ENCODE measurements around the gene CEMP1.
"Not testable (repeated sequence)": the region's sequence is repeated elsewhere in the genome, so short reads cannot be mapped to it uniquely, and the experiment has no call there.

Gene CEMP1

DNA sequence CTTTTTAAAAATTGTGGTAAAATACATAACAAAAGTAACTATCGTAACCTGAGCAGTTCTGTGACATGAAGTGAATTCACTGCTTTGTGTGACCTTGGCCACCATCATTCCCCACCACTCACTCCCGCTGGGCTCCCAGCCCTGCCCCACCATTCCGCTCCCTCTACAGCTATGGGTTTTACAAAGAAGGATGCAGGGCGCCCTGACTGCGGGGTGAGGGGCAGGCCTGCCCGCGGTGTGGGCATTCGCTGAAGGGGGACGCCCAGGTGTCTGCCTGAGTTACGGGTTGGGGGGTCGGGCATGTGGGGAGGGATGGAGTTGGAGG is at the start of gene CEMP1:
Gene CEMP1, minus strand, starts transcription at position 38 of the 325 bp plus-strand sequence. CDS start 335 bp downstream, outside the sequence.
- Mint-ChIP-seq H3K4me3 (peak within 1 kb of the TSS; percentile 91 to 95), H3K4me1 (peaks cover 36% of the 10 kb centered on the region), H3K9me3 (no peaks in the 10 kb centered on the region), H3K27me3 (no peaks in the 10 kb centered on the region), H3K27ac (peak within 1 kb of the TSS; percentile 94 to 96)
- no peak for ATAC-seq
- DNase-seq, result no peak

DNA sequence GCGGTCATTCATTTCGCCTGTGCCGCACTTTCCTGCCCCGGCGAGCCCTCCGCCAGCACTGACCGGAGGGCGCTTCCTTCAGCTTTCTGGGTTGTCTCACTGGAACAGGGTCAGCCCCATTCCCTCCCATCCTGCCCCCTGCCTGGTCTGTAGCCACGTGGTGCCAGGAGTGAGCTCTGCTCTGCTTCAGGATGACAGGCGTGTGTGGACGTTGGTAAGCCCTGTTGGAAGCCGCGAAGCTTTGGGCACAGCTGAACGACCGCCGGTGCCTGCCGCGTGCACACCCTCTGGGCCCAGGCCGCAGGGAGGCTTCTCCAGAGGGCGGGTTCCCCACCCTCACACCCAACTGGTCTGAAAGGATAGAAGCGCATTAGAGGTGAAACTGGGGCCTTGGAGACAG is 49.6 kb upstream of the CEMP1 start:
- not testable (repeated sequence) for H3K9me3 Mint-ChIP-seq, H3K4me3 Mint-ChIP-seq, DNase-seq, ATAC-seq, H3K27ac Mint-ChIP-seq, H3K4me1 Mint-ChIP-seq, H3K27me3 Mint-ChIP-seq

GRCh38 chr16:2580143-2580542 is 48.9 kb upstream of the CEMP1 start:
- H3K4me1 Mint-ChIP-seq, result not testable (repeated sequence)

DNA sequence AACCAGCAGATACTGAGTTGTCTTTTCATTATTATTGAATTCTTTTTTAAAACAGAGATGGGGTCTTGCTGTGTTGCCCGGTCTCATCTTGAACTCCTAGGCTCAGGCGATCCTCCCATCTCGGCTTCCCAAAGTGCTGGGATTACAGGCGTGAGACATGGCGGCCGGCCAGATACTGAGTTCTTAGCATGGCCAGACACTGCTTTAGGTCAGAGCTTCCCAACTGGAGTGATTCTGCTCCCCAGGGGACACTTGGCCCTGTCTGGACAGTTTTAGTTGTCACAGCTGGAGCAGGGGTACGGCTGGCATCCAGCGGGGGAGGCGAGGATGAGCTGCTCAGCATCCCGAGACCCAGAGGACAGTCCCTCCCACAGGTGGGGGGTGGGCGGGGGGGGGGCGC is 47.7 kb upstream of the CEMP1 start:
- not testable (repeated sequence) for H3K27ac Mint-ChIP-seq

More at GRCh38 chr16:2580143-2580542, 48.9 kb upstream of the CEMP1 start:
- H3K27ac Mint-ChIP-seq, H3K4me3 Mint-ChIP-seq, H3K9me3 Mint-ChIP-seq, H3K27me3 Mint-ChIP-seq: not testable (repeated sequence)
- ATAC-seq, result peak; percentile 82
- DNase-seq, result peak in 1 of 2 donors; percentile 37

DNA sequence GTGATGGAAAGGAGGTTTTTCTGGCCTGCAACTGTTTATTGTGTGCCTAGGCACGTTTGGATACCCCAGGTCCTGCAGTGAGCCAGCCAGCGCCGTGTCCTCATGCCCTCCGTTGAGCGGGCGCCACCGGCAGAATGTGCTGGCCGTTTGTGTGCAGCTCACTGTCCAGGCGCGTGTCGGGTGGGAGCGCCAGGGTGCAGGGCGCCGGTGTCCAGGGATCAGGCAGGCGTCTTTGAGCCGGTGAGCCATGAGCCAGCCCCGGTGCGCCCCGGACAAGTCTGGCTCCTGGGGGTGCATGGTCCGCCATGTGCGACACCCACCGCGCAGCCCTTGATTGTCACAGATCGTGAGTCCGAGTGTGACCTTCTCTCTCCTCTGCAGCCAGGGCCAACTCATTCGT is 45.8 kb upstream of the CEMP1 start:
- DNase-seq, H3K27me3 Mint-ChIP-seq, H3K27ac Mint-ChIP-seq, H3K4me1 Mint-ChIP-seq, H3K4me3 Mint-ChIP-seq, ATAC-seq, H3K9me3 Mint-ChIP-seq: not testable (repeated sequence)

More for the DNA sequence above, 47.7 kb upstream of the CEMP1 start:
- not testable (repeated sequence) for ATAC-seq, H3K4me3 Mint-ChIP-seq, DNase-seq, H3K9me3 Mint-ChIP-seq, H3K27me3 Mint-ChIP-seq, H3K4me1 Mint-ChIP-seq

DNA sequence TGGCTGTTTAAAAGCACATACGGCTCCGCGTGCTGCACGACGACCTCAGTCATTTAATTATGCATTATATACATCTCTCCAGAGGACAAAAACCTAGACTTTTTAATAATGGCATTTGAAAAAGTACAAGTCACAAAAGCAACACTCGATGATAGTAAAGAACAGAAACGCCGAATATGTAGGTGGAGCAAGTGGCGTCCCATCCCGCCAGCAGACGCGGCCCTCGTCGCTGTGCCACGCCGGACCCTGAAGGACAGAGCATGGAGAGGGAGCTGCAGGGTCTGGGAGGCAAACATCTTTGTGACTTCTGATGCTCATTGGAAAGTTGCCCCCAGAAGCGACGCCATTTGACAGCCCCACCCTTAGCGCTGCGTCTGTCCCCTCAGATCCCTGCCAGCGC is 44.6 kb upstream of the CEMP1 start:
- not testable (repeated sequence) for DNase-seq, H3K9me3 Mint-ChIP-seq, H3K4me3 Mint-ChIP-seq, ATAC-seq, H3K27me3 Mint-ChIP-seq, H3K27ac Mint-ChIP-seq, H3K4me1 Mint-ChIP-seq

DNA sequence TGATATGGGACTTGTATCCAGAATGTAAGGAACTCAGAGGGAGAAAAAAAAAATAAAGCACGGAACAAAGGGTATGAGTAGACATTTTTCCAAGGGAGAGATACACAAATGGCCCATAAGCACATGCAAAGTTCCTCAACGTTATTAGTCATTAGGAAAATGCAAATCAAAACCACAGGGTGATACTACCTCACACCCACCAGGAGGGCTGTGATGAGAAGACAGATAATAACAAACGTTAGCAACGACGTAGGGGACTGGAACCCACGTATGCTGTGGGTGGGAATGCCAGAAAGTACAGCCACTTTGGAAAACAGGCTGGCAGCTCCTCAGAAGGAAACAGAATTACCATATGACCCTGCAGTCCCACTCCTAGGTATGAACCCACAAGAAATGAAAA is 41.5 kb upstream of the CEMP1 start:
- not testable (repeated sequence) for H3K27ac Mint-ChIP-seq, DNase-seq, H3K4me1 Mint-ChIP-seq, H3K4me3 Mint-ChIP-seq, H3K27me3 Mint-ChIP-seq, H3K9me3 Mint-ChIP-seq
- peak; percentile 68 for ATAC-seq

DNA sequence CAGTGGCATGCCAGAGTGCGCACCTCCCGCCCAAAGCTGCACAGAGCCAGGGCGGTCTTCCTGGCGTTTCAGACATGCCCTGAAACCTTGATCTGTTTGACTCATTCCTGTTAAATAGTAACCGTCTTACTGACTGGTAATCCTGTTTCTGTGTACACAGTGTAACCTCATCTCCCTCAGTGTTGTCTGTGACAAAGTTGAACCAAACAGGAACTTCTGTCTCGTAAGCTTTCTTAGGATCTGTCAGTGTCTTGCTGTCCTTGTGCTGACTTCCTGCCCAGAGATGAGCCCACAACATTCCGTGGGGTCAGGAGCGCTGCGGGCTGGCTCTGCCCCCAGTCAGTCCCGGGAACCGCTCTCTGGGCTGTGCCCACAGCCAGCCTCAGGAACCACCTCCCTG is 37.4 kb upstream of the CEMP1 start:
- not testable (repeated sequence) for H3K4me1 Mint-ChIP-seq, H3K27ac Mint-ChIP-seq, DNase-seq, ATAC-seq, H3K4me3 Mint-ChIP-seq, H3K9me3 Mint-ChIP-seq, H3K27me3 Mint-ChIP-seq

GRCh38 chr16:2567506-2567905 is 36.3 kb upstream of the CEMP1 start:
- H3K27me3 Mint-ChIP-seq, H3K27ac Mint-ChIP-seq, H3K9me3 Mint-ChIP-seq, ATAC-seq, H3K4me1 Mint-ChIP-seq, H3K4me3 Mint-ChIP-seq, DNase-seq: not testable (repeated sequence)

- ATAC-seq (peak; percentile 93), DNase-seq (peak; percentile 66 to 70)
- H3K4me3 Mint-ChIP-seq, H3K27ac Mint-ChIP-seq, H3K9me3 Mint-ChIP-seq, H3K27me3 Mint-ChIP-seq, H3K4me1 Mint-ChIP-seq: not testable (repeated sequence)
Measured at GRCh38 chr16:2560798-2561133, 29.6 kb upstream of the CEMP1 start.

DNA sequence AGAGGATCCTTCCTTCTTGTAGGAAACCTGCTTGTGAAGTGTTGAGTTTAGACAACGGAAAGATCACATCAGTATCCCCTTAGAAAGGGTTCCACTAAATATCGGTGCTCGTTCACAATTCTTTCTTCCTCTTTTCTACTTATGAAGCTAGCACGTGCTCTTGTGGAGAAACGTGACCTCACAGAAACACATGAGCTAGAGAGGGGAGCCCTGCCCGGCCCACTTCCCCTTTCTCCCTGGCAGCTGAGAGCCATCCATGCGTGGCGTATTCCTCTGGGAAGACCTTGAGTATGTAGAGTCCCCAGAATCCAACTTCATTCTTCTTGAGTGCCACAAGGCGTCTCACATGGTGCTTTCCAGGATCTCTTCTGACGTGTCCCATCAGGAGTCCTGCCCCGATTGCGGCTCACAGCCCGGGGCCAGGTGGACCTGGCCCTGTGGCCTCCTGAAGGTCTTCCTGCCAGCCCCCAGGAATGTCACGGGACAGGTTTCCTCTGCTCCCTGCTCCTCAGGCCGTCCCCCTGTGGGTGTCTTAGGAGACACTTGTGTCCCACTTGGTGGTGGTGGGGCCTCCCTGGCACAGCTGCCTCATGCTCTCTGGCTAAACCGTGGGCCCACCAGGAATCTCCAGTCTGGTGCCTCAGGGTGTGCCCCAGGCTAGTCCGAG is 29.1 kb upstream of the CEMP1 start:
- not testable (repeated sequence) for H3K27ac Mint-ChIP-seq, H3K27me3 Mint-ChIP-seq, H3K4me3 Mint-ChIP-seq, H3K4me1 Mint-ChIP-seq, DNase-seq, H3K9me3 Mint-ChIP-seq
- peak; percentile 5 for ATAC-seq

DNA sequence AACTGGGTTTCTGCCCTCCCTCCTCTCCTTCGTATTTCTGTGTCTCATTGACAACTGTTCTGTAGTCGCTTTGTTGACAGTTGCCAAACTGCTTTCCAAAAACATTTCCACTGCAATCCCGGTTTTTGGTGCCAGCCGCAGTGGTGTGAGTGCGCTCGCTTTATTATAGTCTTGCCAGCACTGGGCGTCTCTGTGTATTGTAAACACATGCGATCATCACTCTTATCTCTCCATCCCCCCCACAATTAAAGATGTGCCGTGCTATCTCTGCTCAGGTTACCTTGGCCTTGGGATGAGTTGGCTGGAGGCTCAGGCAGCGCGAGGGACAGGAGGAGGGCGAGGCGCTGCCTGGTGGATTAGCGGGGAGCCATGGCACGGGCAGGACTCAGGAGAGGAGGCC is 25.9 kb upstream of the CEMP1 start:
- H3K27me3 Mint-ChIP-seq, H3K4me3 Mint-ChIP-seq, DNase-seq, H3K9me3 Mint-ChIP-seq, ATAC-seq, H3K4me1 Mint-ChIP-seq, H3K27ac Mint-ChIP-seq: not testable (repeated sequence)

DNA sequence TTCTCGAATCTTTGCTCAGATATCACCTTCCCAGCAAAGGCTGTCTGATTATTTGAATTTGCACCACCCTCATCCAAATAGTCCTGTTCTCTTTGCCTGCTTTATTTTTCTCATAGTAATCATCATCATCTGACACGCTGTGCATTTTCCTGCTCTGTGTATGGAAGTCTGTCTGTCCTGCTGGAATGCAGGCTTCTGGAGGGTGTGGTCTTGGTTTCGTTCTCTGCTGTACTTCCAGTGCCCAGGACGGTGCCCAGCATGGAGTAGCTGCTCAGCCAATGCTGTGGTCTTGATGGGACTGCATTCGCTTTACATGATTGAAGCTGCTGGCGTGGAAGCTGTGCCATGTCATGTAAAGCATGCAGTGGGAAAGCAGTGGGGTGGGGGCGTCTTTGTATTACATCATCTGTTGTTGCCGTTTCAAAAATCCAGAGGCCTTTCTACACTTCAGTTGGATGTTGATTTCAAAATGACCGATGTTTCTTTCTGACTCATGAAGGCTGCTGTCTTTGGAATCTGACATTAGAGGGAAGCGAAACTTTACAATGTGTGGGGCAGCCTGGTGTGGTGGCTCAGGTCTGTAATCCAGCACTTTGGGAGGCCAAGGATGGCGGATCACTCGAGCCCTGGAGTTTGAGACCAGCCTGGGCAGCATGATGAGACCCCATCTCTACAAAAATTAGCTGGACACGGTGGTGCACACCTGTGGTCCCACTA is 23.7 kb upstream of the CEMP1 start:
- not testable (repeated sequence) for H3K9me3 Mint-ChIP-seq, H3K4me3 Mint-ChIP-seq, H3K27ac Mint-ChIP-seq, ATAC-seq, DNase-seq, H3K4me1 Mint-ChIP-seq, H3K27me3 Mint-ChIP-seq

DNA sequence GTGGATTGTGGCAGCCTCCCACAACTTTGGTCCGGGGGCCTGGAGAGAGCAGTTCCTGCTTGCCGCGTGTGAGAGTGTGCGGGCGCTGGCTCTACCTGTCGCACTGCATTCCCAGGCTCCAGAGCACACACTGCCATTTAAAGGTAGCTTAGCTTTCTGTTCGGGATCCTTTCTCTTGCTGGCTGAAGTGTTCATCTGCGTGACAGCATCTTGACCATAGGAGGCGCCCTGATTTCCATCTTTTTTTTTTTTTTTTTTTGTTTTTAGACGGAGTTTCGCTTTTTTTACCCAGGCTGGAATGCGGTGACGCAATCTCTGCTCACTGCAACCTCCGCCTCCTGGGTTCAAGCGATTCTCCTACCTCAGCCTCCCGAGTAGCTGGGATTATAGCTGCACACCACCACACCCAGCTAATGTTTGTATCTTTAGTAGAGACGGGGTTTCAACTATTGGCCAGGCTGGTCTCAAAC is 20.2 kb upstream of the CEMP1 start:
- not testable (repeated sequence) for DNase-seq

DNA sequence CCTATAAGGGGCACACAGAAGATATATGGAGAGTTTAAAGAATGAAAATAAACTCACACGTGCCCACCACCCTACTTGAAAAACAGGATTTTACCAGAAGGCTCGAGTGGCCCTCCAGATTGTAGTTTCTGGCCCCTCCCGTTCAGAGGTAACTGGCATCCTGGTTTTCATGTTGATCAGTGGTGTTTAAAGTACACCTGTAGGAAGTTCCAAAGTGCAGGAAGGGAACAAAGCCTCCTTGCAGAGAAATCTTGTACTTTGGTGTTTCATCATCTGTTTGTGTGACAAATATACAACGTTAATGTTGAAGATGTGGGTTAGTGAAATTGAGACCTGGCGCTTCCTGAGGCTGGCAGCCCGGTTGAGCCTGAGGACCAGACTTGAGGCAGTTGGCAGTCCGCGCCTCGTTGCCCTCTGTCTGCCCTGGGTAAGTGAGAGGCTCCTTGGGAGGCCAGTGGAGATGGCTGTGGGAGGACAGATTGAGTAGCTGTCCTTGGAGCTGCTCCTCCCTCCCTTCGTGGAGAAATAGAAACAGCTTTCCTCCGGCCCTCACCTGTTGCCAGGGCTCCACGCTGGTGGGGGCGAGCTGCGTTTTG is 19.2 kb upstream of the CEMP1 start:
- not testable (repeated sequence) for H3K9me3 Mint-ChIP-seq, H3K4me3 Mint-ChIP-seq, H3K4me1 Mint-ChIP-seq, H3K27ac Mint-ChIP-seq, DNase-seq, ATAC-seq, H3K27me3 Mint-ChIP-seq

More for the DNA sequence above, 20.2 kb upstream of the CEMP1 start:
- not testable (repeated sequence) for H3K4me1 Mint-ChIP-seq, H3K9me3 Mint-ChIP-seq, ATAC-seq, H3K4me3 Mint-ChIP-seq, H3K27me3 Mint-ChIP-seq
- peak overlapping the region in 1 of 2 donors; percentile 9 for H3K27ac Mint-ChIP-seq

DNA sequence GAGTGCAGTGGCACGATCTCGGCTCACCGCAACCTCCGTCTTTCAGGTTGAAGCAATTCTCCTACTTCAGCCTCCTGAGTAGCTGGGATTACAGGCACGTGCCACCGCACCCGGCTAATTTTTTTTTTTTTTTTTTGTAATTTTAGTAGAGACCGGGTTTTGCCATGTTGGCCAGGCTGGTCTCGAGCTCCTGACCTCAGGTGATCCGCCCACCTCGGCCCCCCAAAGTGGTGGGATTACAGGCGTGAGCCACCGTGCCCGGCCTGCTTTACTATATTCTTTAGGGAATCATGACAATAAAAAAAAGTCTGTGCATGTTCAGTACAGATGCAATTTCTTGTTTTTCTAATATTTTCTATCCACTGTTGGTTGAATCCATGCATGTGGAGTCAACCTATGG is 12.6 kb upstream of the CEMP1 start:
- not testable (repeated sequence) for H3K9me3 Mint-ChIP-seq, H3K27me3 Mint-ChIP-seq, H3K4me3 Mint-ChIP-seq, DNase-seq, ATAC-seq
- H3K27ac Mint-ChIP-seq, result peak overlapping the region in 1 of 2 donors; percentile 71
- H3K4me1 Mint-ChIP-seq, result peaks cover 35% of the 10 kb centered on the region
